GM19468 (cell line): ENCODE measurements around the gene TRIO.
A peak's percentile ranks its signal among the peaks of the same experiment; 100 is the strongest.

ENCODE experiments used
- ATAC-seq: cut with Tn5 transposase; IDR thresholded peaks from one replicate; pipeline ENCODE4 v1.9.1; 2021; ENCODE audit warnings: mild to moderate bottlenecking, moderate library complexity, moderate number of reproducible peaks; ENCODE audit not compliant: unreplicated experiment; ENCODE audit errors: extremely low read depth

Gene TRIO

GRCh38 chr5:14256026-14256690 lies 113.0 kb downstream of the TRIO start:
- no peak for ATAC-seq

DNA sequence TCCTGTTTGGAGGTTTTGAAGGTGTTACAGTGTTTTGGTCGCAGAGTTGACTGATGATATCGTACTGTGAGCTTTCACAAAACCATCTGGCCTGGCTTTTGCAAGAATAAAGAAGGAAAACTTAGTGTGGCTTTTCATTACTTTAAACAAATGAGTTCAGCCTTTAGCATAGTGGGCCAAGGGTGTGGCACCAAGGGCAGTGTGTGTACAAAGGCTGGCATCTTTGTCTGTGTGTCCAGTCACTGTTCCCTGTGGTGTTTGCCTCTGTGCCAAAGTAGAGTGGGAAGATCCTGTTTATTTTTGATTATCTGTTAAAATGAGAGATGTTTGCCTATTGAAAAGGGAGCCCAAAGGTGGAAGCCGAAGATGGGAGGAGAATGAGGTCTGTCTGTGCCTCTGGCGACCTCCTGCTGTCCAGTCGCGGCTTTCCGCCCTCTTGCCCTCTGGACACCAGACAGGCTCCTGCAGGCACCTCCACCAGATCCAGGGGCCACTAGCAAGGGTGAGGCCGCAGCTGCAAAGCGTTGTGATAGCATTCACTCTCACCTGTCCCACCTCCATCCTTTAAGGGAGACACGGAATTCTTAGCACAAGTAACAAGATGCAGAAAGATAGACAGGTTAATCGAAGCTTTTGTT lies 113.7 kb downstream of the TRIO start:
- ATAC-seq: no peak

DNA sequence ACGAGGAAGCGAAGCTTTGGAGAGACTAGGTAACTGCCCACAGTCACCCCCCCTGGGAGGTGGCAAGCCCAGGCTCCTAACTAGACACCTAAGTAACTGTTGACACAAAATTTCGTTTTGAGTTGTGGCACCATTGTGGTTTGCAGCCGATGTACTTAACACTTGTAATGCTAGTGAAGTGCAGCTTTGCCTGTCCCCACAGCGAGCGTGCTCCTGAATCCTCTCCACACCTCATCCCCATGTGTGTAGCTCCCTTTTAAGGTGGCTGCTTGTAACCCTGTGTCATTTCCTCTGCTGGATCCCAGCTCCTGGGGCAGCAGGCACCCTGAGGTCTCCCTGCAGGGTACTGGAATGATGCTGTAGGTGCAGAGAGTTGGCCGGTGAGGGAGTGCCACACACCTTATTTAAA lies 114.9 kb downstream of the TRIO start:
- ATAC-seq: peak; percentile 68

- no peak for ATAC-seq
Observed at GRCh38 chr5:14258840-14259239, 115.7 kb downstream of the TRIO start.

DNA sequence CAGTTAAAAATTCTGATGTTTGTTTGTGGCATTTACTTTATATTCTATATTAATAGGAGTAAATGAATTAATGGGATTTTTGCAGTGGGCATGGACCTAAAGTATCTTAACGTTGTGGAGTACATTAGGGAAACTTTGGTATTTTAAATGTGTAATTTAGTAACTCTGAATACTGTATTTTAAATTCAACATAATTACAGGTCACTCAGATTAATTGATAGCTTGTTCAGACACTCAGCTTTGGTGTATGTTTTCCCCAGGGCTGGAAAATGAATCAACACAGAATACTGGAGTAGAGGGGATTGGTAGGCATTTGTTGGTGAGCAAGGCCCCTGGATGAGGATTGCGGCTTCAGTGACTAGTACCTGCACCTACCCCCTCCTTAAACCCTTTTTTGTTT lies 117.5 kb downstream of the TRIO start:
- no peak for ATAC-seq

DNA sequence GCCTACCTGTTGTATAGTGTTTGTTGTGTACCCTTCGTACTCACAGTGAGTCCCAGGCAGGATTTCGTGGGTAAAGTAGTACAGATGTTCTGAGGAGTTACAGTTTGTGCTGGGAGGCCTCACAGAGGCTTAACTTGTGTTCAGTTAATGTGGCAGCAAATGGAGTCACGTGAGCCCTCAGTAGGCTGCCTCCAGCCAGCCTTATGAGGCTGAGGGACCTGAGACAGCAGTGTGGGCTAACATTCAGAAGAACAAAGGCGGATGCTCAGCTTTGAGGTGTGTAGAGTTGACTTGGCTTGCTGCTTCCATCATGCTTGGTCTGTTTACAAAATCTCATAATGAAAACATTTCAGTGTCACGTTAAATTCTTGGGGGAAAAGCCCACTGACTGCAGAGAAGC lies 118.1 kb downstream of the TRIO start:
- no peak for ATAC-seq

DNA sequence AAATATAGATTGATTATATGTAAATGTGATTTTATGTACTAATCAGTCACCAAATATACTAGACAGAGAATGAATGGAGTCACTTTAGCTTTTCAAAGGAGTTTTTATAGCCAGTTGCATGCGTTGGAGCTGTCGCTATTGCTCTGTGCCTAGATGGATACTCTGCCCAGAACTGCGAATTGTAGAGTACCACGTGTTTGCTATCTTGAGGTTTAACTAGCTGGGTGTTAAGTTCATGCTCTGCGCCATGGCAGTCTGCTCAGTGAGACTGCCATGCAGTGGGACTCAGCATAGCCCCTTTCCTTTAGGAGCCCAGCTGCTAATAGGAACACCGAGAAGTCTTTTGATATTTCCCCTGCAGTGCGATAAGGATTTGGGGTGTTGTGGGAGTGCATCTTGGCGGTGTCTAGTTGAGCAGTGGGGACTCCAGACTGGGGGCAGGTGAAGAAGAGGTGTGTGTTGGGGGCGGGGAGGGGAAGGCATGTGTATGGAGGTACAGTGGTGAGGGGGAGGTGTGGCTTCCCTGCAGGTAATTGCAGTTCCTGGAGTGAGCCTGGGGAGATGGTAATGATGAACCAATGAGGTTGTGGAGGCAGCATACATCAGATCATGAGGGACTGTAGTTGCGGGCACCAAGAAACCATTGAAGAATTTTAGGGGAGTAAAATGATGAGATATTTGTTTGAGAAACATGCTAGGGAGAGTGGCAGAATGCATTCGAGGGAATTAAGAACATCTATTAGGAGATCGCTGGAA lies 118.9 kb downstream of the TRIO start:
- ATAC-seq: no peak

- ATAC-seq: no peak
Observed at GRCh38 chr5:14263113-14263512, 120.0 kb downstream of the TRIO start.

GRCh38 chr5:14263699-14264098 lies 120.6 kb downstream of the TRIO start:
- no peak for ATAC-seq

DNA sequence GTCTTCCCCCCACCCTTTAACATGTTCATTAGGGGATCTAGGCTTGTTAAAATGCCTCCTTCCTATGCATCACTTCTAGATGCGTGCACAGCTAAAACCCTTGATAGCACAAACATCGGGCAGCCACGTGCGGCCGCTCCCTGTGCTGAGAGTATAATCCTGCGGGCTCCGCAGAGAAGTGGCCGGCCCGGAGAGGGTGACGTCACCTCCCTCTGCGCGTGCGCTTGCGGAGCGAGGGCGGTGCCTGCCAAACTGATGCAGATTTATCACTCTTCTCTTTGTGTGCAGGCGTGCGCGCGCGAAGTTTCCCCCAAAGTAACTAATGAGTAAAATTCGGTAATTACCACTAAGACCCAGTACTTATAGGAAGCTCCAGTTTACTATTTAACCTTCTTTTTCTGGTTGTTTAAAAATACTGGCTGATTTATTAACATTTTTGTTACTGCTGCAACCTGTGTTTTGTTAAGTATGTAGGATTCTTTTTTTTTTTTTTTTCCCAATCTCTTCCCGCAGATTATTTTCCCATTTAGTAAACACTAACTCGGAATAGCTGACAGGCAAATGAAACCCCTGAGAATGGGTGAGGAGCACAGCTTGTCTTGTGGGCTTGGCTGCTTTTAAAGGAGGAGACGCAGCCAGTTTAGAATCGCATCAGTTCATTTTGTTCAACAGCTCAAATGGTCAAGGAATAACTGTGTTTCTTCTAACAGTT lies 121.6 kb downstream of the TRIO start:
- ATAC-seq: peak; percentile 95

- no peak for ATAC-seq
Observed at GRCh38 chr5:14265570-14265969, 122.4 kb downstream of the TRIO start.

DNA sequence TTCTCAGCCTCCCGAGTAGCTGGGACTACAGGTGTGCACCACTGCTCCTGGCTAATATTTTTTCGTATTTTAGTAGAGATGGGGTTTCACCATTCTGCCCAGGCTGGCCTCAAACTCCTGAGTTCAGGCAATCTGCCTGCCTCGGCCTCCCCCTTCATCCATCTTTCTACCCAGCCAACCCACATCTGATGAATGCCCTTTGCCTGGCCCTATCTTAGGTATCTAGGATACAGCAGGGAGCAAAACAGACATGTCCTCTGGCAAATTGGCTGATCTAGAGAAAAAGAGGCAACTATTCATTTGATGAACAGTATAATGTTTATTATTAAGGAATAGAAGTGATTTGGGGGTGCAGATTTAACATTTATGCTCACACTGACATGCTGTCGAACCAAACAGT lies 123.0 kb downstream of the TRIO start:
- ATAC-seq: no peak

DNA sequence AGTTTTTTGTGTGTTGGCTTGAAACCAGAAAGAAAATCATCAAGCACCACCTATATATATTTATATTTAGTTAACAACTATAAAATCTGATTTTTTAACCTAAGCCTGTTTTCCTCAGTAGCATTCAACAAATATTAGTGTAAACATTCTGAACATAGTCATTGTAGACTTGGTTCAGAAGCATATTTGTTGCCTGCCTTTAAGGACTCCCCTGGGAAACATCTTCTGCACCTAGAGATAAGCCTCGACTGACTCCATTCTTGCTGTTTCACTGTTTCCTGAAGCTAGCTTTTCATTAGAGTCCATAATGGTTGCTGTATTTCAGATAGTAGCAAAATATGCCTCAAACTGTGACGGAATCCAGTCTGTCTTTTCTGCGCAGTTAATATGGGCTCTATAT lies 123.5 kb downstream of the TRIO start:
- ATAC-seq: no peak

- ATAC-seq: no peak
Observed at GRCh38 chr5:14267166-14267838, 124.2 kb downstream of the TRIO start.

DNA sequence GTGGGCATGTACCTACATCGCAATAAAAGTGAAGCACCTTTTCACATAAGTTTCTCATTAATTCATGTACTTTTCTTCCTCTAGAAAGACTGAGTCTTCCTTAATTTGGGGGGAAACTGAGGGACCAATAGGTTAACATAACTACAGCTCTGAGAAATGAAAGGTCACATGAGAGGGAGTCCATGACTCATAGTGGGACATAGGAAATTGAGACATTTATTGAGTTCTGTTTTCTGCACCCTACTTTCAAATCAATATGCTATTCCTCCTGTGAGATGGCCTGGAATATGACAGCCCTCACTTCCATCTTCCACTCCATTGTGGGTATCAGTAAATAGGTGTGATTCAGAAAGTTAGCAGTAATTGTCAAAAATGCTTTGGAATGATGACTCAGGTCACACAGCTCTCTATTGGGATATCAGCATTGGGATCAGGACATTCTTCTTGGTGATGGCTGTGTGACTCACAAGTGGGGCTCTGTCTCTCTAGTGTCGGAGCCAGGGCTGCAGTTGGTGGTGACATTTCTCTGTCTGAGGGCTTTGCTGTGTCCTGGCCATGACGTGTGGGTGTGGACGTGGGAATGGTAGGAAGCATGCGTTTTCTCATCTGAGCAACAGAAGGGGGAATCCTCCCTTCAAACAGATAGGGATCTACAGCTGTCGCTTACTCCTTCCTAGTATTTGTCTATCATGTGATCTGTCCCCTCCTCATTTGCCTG lies 125.0 kb downstream of the TRIO start:
- ATAC-seq: no peak

GRCh38 chr5:14268738-14269137 lies 125.6 kb downstream of the TRIO start:
- no peak for ATAC-seq

- ATAC-seq: no peak
Observed at GRCh38 chr5:14269395-14269794, 126.3 kb downstream of the TRIO start.

- peak; percentile 59 for ATAC-seq
Observed at GRCh38 chr5:14270209-14270702, 127.1 kb downstream of the TRIO start.

GRCh38 chr5:14272548-14273205 lies 129.5 kb downstream of the TRIO start:
- ATAC-seq: no peak
